Stimulated activated effector memory CD8-positive, alpha-beta T cell treated with anti-CD3 and anti-CD28 coated beads, Interleukin-12 subunit alpha, Interleukin-12 subunit beta, amount 100 ng/mL, for 72 hours (primary cell): ENCODE measurements around the gene MMS22L.

Experiments
- ATAC-seq: fragments of 150-1000 bp; cut with Tn5 transposase; 2 replicates; pipeline ENCODE4 v1.10.0; 2021
- DNase-seq, 2 donors: peaks; one replicate each; pipeline ENCODE4 v3.0.0; 2021 to 2022; ENCODE audit warnings: low spot score in 2 of 2
- H3K27ac Mint-ChIP-seq: one replicate; pipeline ENCODE4 v1.8.0; 2022; ENCODE audit warnings: mild to moderate bottlenecking, mixed read lengths
- H3K36me3 Mint-ChIP-seq: one replicate; pipeline ENCODE4 v1.8.0; 2022; ENCODE audit warnings: mild to moderate bottlenecking, mixed read lengths
- H3K4me1 Mint-ChIP-seq: one replicate; pipeline ENCODE4 v1.8.0; 2022; ENCODE audit warnings: mixed read lengths
- H3K4me3 Mint-ChIP-seq: one replicate; pipeline ENCODE4 v1.8.0; 2022; ENCODE audit warnings: mild to moderate bottlenecking, mixed read lengths
- H3K9me3 Mint-ChIP-seq: one replicate; pipeline ENCODE4 v1.8.0; 2022; ENCODE audit warnings: mixed read lengths

Gene MMS22L

DNA sequence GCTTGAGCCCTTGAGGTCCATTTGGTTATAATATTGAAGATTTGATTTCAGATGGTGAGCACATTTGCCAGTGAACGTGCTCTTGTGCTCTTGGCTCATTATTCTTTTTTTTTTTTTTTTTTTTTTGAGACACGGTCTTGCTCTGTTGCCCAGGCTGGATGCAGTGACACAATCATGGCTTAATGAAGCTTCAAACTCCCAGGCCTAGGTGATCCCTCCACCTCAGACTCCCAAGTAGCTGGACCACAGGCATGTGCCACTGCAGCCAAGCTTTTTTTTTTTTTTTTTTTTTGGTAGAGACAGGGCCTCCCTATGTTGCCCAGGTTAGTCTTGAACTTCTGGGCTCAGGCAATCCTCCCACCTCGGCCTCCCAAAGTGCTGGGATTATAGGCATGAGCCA is 182.3 kb downstream of the MMS22L start:
- no peaks in the 10 kb centered on the region for H3K9me3 Mint-ChIP-seq
- DNase-seq: no peak
- no peaks in the 10 kb centered on the region for H3K36me3 Mint-ChIP-seq
- H3K4me3 Mint-ChIP-seq: no peak overlapping the region
- no peak overlapping the region for H3K27ac Mint-ChIP-seq
- H3K4me1 Mint-ChIP-seq: no peaks in the 10 kb centered on the region
- no peak for ATAC-seq

DNA sequence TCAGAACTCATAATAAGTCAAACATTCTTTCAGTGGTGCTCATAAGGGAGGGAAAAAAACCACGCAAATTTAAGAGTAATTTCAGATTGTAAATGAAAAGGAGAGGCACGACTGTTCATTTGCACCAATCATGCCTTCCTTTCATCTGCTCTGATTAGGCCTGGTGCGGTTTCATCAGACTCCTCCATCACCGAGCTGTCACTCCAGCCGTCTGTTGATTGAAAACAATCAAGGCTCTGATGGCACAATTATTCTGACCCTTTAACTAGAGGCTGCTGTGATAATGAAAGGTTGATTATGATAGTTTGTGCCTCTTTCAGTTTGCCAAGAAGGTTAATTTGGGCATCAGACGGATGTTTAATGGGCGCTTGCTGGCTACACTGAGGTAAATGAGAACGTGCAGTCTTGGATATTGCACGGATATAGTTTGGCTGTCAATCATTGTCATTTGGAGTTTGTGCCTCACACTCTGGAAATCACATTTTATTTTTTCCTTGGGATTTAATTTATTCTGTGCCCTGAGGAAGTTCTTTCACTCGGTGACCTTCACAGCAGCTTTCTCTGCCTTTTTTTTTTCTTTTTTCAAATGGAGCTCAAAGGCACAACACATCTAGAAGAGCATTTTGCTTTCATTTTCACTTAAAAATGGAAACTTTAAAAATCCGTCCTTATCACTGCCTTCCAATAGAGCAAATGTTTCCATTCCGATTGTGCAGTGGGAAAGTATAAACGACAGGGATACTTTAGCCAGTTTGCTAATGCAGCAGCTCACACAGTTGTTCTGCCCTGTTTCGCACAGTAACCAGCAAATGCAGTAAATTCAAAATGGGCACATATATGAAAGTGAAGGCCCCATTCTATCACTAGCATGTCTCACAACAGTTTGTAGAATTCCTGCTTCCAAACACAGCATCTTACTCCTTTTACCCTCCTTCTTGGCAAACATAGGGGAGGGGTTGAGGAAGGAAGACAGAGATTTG is 185.7 kb downstream of the MMS22L start:
- Mint-ChIP-seq H3K36me3 (no peaks in the 10 kb centered on the region), H3K27ac (no peak overlapping the region), H3K9me3 (no peaks in the 10 kb centered on the region), H3K4me3 (no peak overlapping the region), H3K4me1 (no peaks in the 10 kb centered on the region)
- no peak for DNase-seq
- ATAC-seq: no peak

DNA sequence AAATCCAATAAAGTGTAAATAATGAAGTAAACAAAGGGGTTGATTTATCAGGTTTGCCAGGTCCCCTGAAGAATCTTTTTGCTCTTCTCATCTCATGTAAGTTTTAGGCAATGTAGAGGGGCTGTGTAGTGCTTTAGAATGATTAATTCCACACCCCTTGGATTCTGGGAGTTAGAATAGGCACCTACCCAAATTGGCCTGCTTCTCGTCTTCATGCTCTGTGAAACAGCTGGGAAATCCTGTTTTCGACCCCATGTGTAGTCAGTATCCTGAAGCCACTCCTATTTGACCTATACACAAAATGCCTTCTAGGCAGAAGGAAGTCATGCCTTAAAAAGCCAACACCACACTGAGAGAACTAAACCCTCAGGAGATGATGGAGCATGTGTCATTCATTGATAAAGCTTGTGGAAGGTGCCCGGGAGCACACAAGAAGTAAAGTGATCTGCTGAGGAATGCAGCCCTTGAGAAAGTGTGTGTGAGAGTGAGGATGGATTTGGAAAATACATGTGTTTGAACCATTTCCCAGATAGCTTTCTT is 187.6 kb downstream of the MMS22L start:
- no peaks in the 10 kb centered on the region for H3K9me3 Mint-ChIP-seq
- H3K27ac Mint-ChIP-seq: no peak overlapping the region
- no peak for DNase-seq
- H3K36me3 Mint-ChIP-seq: no peaks in the 10 kb centered on the region
- ATAC-seq: no peak
- H3K4me3 Mint-ChIP-seq: no peak overlapping the region
- H3K4me1 Mint-ChIP-seq: no peaks in the 10 kb centered on the region

DNA sequence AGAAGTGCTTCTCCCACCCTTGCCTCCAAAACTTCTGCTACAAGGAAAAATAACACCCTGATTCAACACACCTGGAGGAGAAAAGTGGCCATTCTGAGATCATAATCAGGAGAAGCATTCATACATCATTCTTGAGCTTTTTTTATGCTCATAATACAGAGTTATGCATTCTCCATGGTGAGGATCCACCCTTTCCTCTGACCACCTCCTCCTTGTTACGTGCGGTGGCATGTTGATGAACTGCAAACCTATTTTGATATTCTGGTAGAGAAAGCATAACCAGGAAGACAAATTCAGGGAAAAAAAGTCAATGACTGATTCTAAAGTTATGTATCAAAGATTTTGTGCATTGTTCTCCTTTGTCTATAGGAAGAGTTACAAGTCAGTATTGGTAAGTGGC is 188.6 kb downstream of the MMS22L start:
- ATAC-seq: no peak

DNA sequence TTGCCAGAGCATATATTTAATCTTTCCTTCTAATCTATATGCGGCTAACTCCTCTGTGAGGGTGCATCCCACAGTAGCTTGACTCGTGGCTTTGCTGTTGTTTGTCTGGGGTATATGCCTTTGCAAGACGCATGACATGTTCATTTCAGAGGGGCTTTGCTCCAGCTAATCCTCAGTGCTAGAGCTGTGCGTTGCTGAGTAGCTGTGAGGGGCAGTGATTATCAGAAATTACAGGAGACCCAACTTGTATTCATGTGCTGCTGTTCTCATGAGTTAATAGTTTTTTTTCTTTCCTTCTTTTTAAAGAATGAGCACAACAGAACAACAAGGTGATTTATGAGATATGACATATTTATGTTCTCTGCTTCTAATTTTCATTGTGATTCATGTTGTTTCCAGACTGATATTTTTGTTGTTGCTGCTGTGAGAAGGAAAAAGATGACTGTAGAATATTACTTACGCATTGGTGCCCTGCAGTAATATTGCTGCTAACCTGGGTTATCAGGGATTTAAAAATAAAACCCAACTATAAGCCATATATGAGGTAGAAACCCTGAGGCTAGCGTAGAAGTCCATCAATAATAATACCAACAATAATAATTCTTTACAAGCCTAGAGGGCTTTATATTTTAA is 190.2 kb downstream of the MMS22L start:
- ATAC-seq: no peak
- Mint-ChIP-seq H3K27ac (no peak overlapping the region), H3K36me3 (no peaks in the 10 kb centered on the region), H3K9me3 (no peaks in the 10 kb centered on the region), H3K4me1 (no peaks in the 10 kb centered on the region), H3K4me3 (no peak overlapping the region)
- no peak for DNase-seq

More for the DNA sequence above, 188.6 kb downstream of the MMS22L start:
- DNase-seq: no peak
- no peaks in the 10 kb centered on the region for H3K9me3 Mint-ChIP-seq
- no peak overlapping the region for H3K27ac Mint-ChIP-seq
- no peak overlapping the region for H3K4me3 Mint-ChIP-seq
- H3K36me3 Mint-ChIP-seq: no peaks in the 10 kb centered on the region
- H3K4me1 Mint-ChIP-seq: no peaks in the 10 kb centered on the region
